Measurements from ENCODE around the gene LMNB1. TPM values are rescaled to one million over a fixed set of nuclear protein-coding genes. Genes with fewer than 3 reads are reported as not detected.
"Not testable (repeated sequence)": the region's sequence is repeated elsewhere in the genome, so short reads cannot be mapped to it uniquely, and the experiment has no call there.

Gene LMNB1, protein sequence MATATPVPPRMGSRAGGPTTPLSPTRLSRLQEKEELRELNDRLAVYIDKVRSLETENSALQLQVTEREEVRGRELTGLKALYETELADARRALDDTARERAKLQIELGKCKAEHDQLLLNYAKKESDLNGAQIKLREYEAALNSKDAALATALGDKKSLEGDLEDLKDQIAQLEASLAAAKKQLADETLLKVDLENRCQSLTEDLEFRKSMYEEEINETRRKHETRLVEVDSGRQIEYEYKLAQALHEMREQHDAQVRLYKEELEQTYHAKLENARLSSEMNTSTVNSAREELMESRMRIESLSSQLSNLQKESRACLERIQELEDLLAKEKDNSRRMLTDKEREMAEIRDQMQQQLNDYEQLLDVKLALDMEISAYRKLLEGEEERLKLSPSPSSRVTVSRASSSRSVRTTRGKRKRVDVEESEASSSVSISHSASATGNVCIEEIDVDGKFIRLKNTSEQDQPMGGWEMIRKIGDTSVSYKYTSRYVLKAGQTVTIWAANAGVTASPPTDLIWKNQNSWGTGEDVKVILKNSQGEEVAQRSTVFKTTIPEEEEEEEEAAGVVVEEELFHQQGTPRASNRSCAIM
- 34.1 TPM for total RNA-seq

DNA sequence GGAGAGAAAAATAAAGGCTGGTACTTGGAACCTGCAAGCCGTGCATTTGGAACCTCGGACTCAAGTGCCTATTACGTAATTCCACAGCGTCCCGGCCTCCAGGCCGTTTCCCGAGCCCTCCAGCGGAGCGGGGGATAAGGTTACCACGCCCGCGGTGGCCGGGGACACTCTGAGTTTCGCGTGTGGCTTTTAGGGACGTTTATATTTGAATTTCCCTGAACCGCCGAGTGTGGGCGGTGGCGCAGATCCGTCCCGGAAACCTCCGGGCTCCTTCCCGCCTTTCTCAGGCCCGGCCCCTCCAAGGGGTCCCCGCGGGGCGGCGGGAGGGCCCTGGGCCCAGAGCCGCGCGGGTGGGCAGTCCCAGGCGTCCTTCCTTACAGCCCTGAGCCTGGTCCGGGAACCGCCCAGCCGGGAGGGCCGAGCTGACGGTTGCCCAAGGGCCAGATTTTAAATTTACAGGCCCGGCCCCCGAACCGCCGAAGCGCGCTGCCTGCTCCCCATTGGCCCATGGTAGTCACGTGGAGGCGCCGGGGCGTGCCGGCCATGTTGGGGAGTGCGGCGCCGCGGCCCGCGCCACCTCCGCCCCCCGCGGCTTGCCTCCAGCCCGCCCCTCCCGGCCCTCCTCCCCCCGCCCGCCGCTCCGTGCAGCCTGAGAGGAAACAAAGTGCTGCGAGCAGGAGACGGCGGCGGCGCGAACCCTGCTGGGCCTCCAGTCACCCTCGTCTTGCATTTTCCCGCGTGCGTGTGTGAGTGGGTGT is at the start of gene LMNB1:
LMNB1 (plus strand) TSS at position 638 of the 758 bp plus-strand sequence. CDS start 373 bp downstream, outside the sequence.
- ATAC-seq, result peak; percentile 95

DNA sequence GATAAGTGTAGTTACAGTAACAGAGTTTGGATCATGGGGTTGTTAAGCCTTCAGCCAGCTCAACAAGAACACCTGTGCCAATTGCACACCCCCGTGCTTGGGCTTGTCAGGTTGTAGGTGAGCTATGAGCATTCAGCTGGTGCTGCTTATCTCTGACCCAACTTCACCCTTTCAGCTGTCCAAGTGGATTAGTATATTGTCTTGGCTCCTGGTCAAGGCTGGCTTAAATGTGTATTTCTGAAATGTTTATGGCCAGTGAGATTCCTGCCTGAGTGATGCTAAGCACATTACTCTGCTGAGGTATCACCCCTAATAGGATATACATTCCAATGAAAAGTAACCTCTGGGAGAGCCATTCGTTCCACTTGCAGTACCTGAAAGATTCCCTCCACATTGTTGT is 44.2 kb upstream of the LMNB1 start:
- no peak for ATAC-seq

DNA sequence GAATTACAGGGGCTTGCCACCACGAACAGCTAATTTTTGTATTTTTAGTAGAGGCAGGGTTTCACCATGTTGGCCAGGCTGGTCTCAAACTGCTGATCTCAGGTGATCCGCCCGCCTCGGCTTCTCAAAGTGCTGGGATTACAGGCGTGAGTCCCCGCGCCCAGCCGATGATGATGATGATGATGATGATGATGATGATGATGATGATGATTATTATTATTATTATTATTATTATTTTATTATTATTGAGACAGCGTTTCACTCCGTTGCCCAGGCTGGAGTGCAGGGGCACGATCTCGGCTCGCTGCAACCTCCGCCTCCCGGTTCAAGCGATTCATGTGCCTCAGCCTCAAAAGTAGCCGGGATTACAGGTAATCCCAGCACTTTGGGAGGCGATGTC is 42.4 kb upstream of the LMNB1 start:
- not testable (repeated sequence) for ATAC-seq

DNA sequence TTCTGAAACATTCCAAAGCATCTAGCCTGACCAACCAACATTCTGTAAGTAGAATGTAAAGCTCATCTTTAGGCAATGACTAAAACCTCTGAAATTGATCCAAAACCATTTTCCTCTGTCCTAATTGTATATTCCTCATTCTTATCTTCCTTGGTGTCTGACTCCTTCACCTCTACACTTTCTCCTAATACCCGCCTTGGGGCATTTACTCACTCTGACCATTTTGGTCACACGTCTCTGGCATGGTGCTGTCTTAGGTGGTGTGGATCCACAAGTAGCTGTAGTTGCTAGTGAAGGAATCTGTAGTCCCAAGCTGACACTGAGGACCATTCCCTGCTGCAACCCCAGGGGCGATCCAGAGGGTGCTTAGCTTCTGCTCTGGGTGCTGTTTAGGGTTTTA is 40.8 kb upstream of the LMNB1 start:
- ATAC-seq, result no peak

DNA sequence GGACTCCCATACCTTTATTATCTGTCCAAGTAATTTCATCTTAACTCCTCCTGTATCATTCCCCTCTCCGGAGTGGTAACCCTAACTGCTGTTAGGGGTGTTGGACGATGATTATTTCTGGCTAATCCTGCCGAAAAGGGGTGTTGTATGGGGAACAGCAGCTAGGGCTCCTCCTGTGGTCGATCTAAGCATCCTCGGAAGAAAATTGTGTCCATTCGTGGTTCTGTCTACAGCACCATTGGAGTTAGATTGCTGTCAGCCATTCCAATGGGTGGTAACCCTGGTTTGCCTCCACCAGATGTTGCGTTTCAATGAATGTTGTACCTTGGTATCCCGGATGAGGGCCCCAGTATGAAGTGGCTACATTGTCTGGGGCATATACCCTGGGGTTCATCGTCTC is 35.6 kb upstream of the LMNB1 start:
- no peak for ATAC-seq

DNA sequence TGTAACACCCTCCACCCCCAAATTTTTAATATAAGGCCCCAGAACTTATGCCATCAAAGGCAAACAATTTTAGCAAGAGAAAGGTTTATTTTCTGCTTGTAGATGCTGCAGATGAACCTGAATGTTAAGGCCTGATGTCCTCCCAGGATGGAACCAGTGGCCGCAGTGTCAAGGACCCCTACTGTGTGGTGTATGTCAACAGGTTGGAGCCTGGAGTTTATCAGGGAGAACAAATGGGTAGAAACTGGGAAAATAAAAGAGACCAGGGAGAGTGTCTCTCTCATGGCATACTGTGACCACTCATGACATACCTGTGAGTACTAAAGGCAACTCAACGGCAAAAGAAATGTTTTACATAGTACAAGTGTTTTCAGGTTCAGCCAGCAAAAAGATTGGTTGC is 34.5 kb upstream of the LMNB1 start:
- ATAC-seq, result no peak

DNA sequence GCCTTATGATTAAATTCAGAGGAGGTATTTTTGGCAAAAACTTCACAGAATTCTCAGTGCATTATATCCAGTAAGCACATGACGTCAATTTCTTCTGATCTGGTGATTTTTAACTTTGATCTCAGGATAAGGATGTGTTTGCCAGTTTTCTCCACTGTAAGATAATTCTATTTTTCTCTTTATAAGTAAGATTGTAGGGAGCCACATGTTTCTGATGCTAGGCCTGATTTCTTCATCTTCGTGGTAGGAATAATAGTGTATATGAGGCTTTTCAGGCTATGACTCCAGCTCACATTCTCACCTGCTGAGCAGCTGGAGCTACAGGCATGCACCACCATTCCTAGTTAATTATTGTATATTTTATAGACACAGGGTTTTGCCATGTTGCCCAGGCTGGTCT is 32.1 kb upstream of the LMNB1 start:
- ATAC-seq, result no peak

DNA sequence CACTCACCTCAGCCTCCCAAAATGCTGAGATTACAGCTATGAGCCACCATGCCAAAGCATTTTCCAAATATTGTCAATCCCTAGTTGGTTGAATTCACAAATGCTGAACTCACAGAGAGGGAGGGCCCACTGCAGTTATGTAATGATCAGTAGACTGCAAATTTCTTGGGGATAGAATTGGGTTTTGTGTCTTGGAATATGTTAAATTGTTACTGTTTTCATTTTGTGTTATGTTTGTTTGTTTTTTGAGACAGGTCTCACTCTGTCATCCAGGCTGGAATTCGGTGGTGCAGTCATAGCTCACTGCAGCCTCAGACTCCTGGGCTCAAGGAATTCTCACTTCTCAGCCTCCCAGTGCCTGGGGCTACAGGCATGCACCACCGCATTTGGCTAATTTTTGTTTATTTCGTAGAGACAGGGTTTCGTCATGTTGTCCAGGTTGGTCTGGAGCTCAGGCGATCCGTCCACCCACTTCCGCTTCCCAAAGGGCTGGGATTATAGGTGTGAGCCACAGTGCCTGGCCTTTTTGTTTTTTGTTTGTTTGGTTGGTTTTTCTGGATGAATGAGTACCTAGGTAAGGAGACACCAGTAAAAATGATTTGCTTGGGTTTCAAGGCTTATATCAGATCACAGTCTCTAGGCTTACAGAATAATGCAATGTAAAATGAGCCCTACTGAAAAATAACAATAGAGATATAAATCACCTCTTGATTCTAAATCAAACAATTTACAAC is 31.5 kb upstream of the LMNB1 start:
- ATAC-seq, result no peak

DNA sequence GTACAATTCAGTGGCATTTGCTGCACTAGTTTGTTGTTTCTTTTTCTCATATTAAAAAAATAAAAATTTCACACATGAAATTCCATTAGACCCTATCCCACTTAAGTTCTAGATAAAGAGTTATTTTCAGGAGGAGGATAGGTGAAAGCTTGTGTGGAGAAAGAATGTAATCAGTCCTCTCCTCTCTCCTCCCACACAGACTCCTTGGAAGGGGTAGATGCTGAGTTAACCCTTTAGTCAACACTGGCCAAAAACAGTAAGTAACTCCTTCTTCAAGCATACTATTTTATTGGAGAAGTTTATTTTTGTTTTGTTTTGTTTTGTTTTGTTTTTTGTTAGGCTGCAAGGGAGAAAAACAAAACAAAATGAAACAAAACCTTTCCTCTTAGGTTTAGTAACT is 30.6 kb upstream of the LMNB1 start:
- no peak for ATAC-seq

DNA sequence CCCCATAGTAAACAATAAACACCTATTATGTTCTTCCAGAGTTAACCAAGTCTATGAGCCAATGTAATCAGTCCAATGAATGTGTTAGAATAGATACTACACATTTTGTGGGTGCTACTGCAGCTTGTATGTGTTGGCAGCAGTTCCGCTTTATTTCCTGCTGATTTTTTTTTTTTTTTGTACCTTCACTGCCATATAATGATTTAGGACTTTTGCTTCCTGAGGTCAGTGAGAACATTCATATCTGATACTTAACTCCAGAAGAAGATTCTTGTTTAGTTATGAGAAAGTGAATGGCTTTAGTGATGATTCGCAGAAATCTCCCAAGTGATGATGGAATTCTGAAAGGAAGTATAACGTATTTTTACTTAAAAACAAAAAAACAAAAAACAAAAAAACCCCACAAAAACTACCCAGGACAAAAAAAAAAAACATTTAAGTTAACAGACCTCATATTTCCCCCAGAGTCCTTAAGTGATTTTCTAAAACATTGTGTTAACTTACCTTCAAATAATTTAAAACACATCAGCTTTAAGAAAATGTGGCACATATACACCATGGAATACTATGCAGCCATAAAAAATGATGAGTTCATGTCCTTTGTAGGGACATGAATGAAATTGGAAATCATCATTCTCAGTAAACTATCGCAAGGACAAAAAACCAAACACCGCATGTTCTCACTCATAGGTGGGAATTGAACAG is 24.7 kb upstream of the LMNB1 start:
- ATAC-seq, result no peak

DNA sequence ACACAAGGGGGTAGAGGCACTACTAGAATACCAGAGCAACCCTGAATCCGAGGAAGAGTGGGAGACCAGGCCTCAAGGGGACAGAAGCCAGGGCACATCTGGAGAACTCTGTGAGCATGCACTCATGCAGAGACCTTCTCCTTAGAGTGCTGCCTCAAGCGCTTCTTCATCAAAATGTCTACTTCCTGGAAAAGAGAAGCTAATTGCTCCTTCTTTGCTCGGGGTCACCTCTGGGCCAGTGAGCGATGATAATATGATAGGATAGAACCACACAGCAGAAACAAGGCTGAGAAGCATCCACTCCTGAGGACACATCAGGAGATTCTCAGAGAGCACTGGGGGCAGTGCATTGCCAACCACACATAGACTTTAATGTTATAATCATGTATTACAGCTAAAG is 23.7 kb upstream of the LMNB1 start:
- no peak for ATAC-seq

DNA sequence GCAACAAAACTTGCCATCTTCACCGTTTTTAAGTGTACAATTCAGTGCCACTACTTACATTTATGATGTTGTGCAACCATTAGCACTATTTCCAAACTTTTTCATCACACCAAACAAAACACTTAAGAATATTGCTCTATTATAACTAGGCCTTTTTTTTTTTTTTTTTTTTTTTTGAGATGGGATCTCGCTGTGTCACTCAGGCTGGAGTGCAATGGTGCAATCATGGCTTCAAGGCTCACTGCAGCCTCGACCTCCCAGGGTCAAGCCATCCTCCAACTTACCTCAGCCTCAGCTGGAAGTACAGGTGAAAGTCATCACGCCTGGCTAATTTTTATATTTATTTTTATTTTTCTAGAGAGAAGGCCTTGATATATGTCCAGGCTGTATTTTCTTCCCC is 22.3 kb upstream of the LMNB1 start:
- no peak for ATAC-seq

DNA sequence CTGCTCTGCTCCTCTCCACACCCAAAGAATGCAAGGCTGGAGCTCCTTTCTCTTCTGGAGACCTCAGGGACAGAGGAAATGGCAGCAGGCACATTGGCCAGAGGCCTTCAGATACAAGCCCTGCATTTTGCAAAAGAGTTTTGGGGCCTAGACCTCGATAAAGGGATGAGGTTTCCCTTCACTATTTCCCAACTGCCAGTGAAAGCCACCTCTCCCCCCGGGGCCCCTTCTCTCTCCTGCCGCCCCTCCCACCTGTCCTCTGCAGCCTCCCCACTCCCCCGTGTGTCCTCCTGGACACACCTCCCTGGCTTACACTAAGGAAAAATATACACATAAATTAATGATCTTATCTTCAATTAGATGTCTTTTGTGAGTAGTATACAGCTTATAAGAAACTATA is 21.3 kb upstream of the LMNB1 start:
- no peak for ATAC-seq

DNA sequence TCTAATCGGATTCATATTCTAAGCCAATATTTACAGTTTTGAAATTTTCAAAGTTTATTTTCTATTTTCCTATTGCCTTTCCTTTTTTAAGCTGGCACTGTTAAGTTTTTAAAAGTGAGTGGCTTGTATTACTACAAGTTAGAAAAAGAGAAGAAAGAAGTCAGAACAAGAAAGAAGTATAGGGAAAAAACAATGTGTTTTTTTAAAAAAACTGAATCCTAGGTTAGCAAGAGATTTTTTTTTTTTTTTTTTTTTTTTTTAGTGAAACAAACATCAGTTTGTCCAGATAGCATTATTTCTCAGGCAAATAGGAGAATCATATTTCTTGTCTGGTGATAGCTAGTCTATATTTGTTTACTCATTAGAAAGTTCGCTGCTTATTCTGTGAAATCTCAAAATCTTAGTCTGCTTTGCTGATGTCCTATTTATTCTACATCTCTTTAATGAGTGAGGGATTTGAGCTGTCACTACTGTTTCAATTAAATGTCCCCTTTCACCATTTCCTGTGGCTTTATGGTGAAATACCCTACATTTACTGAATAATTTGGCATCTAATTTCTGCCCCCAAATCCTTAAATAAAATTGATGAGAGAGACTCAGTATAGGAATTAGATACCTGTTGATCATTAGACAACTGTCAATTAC is 19.1 kb upstream of the LMNB1 start:
- no peak for ATAC-seq

DNA sequence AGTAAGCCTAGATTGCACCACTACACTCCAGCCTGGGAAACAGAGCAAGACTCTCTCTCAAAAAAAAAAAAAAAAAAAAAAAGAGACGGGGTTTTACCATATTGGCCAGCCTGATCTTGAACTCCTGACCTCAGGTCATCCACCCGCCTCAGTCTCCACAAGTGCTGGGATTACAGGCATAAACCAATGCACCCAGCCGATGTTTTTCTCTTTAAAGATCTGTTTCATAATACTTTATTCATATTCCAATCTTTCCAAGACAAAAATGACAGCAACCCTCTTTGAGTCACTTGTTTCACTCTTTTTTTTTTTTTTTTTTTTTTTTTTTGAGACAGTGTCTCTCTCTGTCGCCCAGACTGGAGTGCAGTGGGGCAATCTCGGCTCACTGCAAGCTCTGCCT is 13.6 kb upstream of the LMNB1 start:
- no peak for ATAC-seq

DNA sequence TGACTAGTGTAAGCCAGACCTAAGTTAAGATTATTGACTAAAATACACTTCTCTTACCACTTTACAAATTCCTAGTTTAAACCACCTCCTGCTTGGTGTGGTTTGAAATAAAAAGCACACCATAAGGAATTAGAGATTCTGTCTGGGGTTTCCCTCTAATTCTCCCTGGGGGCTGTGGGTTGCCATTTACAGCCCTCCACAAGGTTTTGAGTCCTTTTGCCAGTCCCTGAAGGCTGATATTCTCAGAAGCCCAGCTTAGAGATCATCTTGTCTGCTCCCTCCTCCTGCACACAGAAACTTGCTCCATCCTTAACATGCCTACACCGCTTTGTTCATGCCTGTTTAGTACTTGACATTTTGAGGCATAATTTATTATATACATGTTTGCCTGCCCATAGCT is 7.2 kb upstream of the LMNB1 start:
- ATAC-seq, result no peak

DNA sequence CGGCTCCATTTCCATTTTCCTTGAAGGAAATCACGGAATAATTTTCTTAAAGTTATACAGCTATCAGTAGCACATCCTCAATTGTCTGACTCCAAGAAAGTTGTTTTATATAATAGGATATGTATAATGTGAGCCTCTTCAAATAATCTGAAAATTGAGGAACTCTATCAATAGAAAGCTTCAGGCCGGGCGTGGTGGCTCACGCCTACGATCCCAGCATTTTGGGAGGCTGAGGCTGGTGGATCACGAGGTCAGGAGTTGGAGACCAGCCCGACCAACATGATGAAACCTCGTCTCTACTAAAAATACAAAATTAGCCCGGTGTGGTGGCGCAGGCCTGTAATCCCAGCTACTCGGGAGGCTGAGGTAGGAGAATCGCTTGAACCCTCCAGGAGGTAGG is 3.4 kb upstream of the LMNB1 start:
- not testable (repeated sequence) for ATAC-seq

DNA sequence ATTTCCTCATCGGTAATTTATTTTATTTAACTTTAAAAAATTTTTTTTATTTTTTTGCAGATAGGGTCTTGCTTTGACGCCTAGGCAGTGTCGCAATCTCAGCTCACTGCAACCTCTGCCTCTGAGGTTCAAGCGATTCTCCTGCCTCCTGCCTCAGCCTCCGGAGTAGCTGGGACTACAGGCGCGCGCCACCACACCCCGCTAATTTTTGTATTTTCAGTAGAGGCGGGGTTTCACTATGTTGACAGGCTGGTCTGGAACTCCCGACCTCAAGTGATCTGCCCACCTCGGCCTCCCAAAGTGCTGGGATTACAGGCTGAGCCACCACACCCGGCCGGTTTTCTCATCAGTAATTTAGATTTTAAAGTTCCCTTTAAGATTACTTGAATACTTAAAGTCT is 2.3 kb upstream of the LMNB1 start:
- ATAC-seq, result not testable (repeated sequence)

DNA sequence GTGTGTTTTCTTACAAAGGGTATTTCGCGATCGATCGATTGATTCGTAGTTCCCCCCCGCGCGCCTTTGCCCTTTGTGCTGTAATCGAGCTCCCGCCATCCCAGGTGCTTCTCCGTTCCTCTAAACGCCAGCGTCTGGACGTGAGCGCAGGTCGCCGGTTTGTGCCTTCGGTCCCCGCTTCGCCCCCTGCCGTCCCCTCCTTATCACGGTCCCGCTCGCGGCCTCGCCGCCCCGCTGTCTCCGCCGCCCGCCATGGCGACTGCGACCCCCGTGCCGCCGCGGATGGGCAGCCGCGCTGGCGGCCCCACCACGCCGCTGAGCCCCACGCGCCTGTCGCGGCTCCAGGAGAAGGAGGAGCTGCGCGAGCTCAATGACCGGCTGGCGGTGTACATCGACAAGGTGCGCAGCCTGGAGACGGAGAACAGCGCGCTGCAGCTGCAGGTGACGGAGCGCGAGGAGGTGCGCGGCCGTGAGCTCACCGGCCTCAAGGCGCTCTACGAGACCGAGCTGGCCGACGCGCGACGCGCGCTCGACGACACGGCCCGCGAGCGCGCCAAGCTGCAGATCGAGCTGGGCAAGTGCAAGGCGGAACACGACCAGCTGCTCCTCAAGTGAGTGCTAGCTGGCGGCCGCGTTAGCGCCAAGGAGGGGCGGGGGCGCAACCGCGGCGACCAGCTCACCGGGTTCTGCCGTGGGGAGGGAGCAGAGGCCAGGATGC is 480 bp downstream of the LMNB1 start:
- peak; percentile 76 for ATAC-seq

DNA sequence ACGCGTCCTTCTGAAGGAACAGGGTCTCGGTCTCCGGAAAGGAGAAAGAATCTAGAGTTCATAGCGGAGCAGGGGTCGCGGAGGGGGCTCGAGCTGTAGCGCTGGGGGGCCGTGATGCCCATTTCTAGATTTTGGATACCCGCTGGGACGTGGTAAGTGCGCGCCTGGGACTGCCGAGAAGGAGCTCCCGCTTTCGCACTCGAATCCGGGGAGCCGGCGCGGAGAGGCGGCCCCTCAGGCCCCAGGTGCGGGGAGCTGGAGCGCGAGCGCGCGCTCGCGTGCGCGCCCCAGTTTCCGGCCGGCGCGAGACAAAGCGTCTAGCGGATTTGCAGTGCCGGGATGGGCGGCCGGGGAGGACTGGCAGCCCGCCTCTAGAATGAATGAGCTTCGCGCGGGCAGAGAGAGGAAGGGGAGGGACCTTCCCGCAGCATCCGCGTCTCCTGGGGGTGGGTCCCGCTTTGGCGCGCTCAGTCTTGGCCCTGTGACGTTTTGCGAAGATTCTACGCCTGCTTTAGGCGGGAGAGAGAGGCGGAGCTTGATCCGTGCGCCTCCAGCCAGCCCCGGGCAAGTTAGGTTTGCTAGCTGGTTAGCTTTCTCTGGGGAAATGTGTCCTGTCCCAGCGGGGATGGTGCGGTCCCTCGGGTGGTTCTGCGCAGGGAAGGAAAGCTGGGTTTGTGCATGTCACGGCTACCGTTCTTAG is 1.2 kb downstream of the LMNB1 start:
- ATAC-seq, result peak; percentile 81
